ENCODE data around the gene STIMATE.

STIMATE gene

DNA sequence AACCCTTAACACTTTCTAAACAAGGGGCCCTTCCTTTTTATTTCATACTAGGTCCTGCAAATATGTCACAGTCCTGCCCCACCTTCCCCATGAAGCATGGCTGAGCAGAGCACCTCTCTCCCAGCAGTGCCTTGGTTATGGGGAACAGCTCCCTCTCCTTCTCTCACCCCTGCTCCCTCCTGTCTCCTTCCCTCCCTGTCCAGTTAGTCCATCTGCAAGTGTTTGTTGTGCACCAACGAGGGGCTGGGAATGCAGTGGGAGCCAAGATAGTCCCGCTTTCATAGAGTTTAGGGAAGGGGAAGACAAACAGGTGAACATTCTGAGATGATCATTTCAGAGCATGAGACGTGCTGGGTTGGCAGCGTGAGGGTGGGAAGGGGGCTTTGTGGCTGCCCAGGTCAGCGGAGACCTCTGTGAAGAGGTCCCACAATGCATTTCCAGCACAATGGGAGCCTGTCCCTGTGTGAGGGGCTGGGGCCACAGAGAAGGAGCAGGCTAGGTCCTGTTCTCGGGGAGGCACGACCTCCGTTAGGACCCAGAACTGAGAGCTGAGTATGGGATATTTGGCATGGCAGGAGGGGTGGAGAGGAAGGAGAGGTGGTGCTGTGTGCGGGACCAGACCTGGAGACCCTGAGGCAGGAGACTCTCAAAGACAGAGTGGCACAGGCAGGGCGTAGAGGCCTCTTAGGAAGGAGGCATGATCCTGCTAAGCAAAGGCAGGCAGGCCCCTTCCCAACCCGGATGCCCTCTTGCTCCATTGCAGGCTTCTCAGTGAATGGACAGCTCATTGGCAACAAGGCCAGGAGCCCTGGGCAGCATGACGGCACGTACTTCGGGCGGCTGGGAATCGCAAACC lies 108.2 kb downstream of the STIMATE start:
- Mint-ChIP-seq H3K36me3 (no peaks in the 10 kb centered on the region), H3K4me1 (no peaks in the 10 kb centered on the region), H3K9me3 (no peaks in the 10 kb centered on the region), H3K27me3 (no peaks in the 10 kb centered on the region), H3K27ac (no peak overlapping the region), H3K4me3 (no peak overlapping the region)
- DNase-seq (no peak), ATAC-seq (replicated peaks) (no peak)

DNA sequence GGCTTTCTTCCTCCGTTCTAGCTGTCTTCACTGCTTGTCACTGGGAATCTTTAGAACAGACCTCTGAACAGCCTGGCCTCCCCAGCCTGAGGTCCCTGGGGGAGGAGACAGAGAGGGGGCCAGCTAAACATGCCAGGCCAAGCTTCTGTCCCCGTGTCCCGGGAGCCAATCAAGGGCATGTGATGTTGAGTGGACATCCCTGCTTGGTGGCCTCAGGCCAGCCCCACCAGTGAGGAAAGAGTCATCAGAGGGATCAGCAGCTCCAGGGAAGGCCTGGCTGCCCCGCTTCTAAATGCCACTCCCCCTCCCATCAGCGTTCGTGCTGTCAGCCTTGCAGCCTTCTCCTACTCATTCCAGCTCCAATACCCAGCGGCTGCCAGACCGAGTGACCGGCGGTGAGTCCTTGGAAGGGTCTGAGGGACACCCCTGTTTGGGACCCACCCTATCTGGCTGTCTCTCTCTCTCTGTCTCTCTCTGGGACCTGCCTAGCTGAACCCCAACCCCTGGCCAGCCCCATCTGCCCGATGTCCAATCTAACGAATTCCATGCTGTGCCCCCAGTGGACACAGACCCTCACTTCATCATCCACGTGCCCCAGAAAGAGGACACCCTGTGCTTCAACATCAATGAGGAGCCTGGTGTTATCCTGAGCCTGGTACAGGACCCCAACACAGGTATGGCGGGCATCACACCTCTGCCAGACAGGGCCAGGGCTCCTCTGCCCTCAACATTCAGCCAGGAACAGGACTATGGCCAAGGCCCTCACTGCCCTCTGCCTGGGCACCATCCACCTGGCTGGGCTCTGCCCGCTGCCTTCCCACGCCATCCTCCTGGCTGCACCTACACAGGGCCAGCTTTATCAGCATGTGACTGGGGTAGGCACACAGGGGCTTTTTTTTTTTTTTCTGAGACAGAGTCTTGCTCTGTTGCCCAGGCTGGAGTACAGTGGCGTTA lies 109.4 kb downstream of the STIMATE start:
- no peaks in the 10 kb centered on the region for H3K36me3 Mint-ChIP-seq
- H3K27ac Mint-ChIP-seq: no peak overlapping the region
- no peak for ATAC-seq (replicated peaks)
- no peaks in the 10 kb centered on the region for H3K27me3 Mint-ChIP-seq
- no peaks in the 10 kb centered on the region for H3K4me1 Mint-ChIP-seq
- H3K4me3 Mint-ChIP-seq: no peak overlapping the region
- no peak for DNase-seq
- H3K9me3 Mint-ChIP-seq: no peaks in the 10 kb centered on the region

DNA sequence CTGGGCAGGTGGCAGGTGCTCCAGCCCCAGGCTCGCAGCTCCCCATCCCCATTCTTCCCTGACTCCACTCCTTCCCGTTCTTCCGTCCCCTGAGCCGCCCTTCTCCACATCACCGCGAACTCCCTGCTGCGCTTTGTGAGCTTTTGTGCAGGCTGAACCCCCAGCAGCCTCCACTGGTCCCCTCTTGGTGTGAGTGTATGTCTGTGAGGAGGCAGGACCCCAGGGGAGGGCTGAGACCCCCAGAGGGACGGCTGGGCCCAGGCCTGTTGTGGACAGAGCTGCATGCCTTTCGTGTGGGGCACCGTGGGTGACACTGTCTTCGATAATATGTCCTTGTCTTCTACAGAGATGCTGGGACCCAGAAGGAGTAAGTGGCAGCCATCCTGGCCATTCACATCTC lies 110.1 kb downstream of the STIMATE start:
- H3K4me1 Mint-ChIP-seq: no peaks in the 10 kb centered on the region
- no peaks in the 10 kb centered on the region for H3K36me3 Mint-ChIP-seq
- no peak for ATAC-seq (replicated peaks)
- no peaks in the 10 kb centered on the region for H3K9me3 Mint-ChIP-seq
- H3K27me3 Mint-ChIP-seq: no peaks in the 10 kb centered on the region
- no peak for DNase-seq
- no peak overlapping the region for H3K27ac Mint-ChIP-seq
- H3K4me3 Mint-ChIP-seq: no peak overlapping the region
